ENCODE results near the gene ELL. TPM values are rescaled to one million over a fixed set of nuclear protein-coding genes. Genes with fewer than 3 reads are reported as not detected.

The ELL gene
- total and polyA plus RNA-seq, 9 of the 15 experiments (the other 6 are each of a cell fraction or from before 2014, with no cell fraction given): 0.24 to 22.5 (median 4.1) TPM

DNA sequence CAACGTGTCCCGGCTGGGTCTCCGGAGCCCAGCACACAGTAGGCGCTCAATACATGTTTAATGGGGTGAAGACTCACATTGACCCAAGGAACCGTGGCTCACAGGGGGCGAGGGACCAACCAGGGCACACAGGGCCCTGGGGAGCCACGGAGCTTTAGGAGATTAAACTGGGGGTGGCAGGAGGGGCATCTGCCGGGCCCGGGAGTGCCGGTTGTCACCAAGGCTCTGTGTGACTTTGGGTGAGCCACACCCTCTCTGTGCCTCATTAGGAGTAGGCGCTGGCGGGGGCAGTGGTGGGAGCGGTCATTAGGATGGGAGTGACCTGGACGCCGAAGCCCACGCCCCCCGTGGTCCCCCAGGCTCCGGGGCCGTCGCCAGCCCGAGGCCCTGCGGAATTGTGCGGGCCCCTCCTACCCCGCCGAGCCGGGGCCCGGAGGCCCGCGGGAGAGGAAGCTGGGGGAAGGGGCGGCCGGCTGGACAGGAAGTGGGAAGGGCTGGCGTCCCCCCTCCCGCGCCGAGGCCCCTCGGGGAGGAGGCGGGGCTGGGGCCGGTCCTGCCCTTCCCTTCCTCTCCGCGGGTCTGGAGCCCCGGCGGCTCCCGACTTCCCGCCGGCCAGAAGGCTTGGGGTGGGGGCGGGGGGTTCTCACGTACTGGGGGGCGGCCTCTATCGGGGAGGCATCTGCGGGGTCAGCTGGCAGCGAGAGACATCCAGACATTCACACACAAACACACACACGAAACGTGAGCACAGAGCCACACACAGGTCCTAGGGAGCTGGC lies 104.4 kb downstream of the ELL start (continued):
- TF ChIP-seq, protein P1, sequence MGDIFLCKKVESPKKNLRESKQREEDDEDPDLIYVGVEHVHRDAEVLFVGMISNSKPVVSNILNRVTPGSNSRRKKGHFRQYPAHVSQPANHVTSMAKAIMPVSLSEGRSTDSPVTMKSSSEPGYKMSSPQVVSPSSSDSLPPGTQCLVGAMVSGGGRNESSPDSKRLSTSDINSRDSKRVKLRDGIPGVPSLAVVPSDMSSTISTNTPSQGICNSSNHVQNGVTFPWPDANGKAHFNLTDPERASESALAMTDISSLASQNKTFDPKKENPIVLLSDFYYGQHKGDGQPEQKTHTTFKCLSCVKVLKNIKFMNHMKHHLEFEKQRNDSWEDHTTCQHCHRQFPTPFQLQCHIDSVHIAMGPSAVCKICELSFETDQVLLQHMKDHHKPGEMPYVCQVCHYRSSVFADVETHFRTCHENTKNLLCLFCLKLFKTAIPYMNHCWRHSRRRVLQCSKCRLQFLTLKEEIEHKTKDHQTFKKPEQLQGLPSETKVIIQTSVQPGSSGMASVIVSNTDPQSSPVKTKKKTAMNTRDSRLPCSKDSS (IDR thresholded peaks at IDR 0.05; ENCODE audit: low read depth, partially characterized antibody): no peak
- TF ChIP-seq ELF4 (CRISPR knock-in tag; IDR thresholded peaks at IDR 0.05) (no peak), ZNF696 (CRISPR knock-in tag; conservative IDR thresholded peaks at IDR 0.05) (no peak), TAF9B (IDR thresholded peaks at IDR 0.05; ENCODE audit: partially characterized antibody) (no peak), TAL1 (IDR thresholded peaks at IDR 0.05) (no peak), CCAR2 (IDR thresholded peaks at IDR 0.05; ENCODE audit: low read depth, low read length) (no peak), ZNF280B (CRISPR knock-in tag; IDR thresholded peaks at IDR 0.05) (no peak), SIN3B (IDR thresholded peaks at IDR 0.05; ENCODE audit: low read depth) (peak; percentile 68; the same call in 1 of the 2 replicates), MCM2 (IDR thresholded peaks at IDR 0.05; ENCODE audit: low read depth) (no peak), ARNT (IDR thresholded peaks at IDR 0.05) (peak; percentile 36 to 81; a peak in 2 of 4 replicates), RREB1 (CRISPR knock-in tag; IDR thresholded peaks at IDR 0.05) (peak; percentile 67; the same call in 1 of the 2 replicates), ZNF830 (CRISPR knock-in tag; IDR thresholded peaks at IDR 0.05) (0 out of 2 replicates have a peak, but pooled peaks have one; percentile 72), ZNF184 (CRISPR knock-in tag; IDR thresholded peaks at IDR 0.05) (no peak)
- TF ChIP-seq, protein P2, sequence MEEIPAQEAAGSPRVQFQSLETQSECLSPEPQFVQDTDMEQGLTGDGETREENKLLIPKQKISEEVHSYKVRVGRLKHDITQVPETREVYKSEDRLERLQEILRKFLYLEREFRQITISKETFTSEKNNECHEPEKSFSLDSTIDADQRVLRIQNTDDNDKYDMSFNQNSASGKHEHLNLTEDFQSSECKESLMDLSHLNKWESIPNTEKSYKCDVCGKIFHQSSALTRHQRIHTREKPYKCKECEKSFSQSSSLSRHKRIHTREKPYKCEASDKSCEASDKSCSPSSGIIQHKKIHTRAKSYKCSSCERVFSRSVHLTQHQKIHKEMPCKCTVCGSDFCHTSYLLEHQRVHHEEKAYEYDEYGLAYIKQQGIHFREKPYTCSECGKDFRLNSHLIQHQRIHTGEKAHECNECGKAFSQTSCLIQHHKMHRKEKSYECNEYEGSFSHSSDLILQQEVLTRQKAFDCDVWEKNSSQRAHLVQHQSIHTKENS (CRISPR knock-in tag; IDR thresholded peaks at IDR 0.05): no peak
- TF ChIP-seq, protein P3, sequence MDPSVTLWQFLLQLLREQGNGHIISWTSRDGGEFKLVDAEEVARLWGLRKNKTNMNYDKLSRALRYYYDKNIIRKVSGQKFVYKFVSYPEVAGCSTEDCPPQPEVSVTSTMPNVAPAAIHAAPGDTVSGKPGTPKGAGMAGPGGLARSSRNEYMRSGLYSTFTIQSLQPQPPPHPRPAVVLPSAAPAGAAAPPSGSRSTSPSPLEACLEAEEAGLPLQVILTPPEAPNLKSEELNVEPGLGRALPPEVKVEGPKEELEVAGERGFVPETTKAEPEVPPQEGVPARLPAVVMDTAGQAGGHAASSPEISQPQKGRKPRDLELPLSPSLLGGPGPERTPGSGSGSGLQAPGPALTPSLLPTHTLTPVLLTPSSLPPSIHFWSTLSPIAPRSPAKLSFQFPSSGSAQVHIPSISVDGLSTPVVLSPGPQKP (CRISPR knock-in tag; IDR thresholded peaks at IDR 0.05): no peak
